Testis (tissue), 2 donors: ENCODE data around the gene PRKG2.

Experiments
- CTCF ChIP-seq, 3 experiments: fragments of 450-650 bp in 2 of 3; fragments of 200-600 bp in 1 of 3; sonication (generic) in 1 of 3; IDR thresholded peaks; one replicate each; pipeline ENCODE4 v1.5.1; 2016 to 2019; ENCODE audit warnings: antibody characterized with exemption in 3 of 3, mild to moderate bottlenecking in 2 of 3, moderate library complexity in 1 of 3
- POLR2A ChIP-seq: fragments of 450-650 bp; IDR thresholded peaks from one replicate; pipeline ENCODE4 v1.6.1; 2017; ENCODE audit warnings: antibody characterized with exemption, mild to moderate bottlenecking, moderate library complexity

- TF ChIP-seq CTCF (IDR thresholded peaks at IDR 0.05) (no peak), POLR2A (no peak)
Measured at GRCh38 chr4:81166458-81167160, 48.4 kb downstream of the PRKG2 start.
